Esophagus muscularis mucosa (tissue), 4 donors: Measurements from ENCODE around the gene GMPR2.

Experiments used
- EP300 ChIP-seq: sonication (generic); formaldehyde crosslinking; IDR thresholded peaks from one replicate; pipeline ENCODE4 v1.6.1; 2017; ENCODE audit warnings: antibody characterized with exemption
- POLR2A ChIP-seq: fragments of 450-650 bp; IDR thresholded peaks from one replicate; pipeline ENCODE4 v1.6.1; 2017; ENCODE audit warnings: antibody characterized with exemption, moderate library complexity, mild to moderate bottlenecking, low read depth
- TF ChIP-seq, protein P1 (sequence below), 3 experiments: fragments of 200-600 bp in 2 of 3; fragments of 450-650 bp in 1 of 3; sonication (generic) in 2 of 3; IDR thresholded peaks; one replicate each; pipeline ENCODE4 v1.5.1; 2017 to 2019; ENCODE audit warnings: antibody characterized with exemption in 3 of 3, mild to moderate bottlenecking in 2 of 3, moderate library complexity in 1 of 3

- TF ChIP-seq, protein P1, sequence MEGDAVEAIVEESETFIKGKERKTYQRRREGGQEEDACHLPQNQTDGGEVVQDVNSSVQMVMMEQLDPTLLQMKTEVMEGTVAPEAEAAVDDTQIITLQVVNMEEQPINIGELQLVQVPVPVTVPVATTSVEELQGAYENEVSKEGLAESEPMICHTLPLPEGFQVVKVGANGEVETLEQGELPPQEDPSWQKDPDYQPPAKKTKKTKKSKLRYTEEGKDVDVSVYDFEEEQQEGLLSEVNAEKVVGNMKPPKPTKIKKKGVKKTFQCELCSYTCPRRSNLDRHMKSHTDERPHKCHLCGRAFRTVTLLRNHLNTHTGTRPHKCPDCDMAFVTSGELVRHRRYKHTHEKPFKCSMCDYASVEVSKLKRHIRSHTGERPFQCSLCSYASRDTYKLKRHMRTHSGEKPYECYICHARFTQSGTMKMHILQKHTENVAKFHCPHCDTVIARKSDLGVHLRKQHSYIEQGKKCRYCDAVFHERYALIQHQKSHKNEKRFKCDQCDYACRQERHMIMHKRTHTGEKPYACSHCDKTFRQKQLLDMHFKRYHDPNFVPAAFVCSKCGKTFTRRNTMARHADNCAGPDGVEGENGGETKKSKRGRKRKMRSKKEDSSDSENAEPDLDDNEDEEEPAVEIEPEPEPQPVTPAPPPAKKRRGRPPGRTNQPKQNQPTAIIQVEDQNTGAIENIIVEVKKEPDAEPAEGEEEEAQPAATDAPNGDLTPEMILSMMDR (IDR thresholded peaks at IDR 0.05), result no peak
- TF ChIP-seq POLR2A (no peak), EP300 (no peak)
Observed at GRCh38 chr14:24258119-24258518, 25.4 kb downstream of the GMPR2 start.
